CD4-positive, alpha-beta T cell treated with Interleukin-21 for 1 hour (primary cell): ENCODE measurements around the gene OTOL1.

Source experiments
- DNase-seq: peaks from one replicate; pipeline ENCODE4 v3.0.0-alpha.2; 2020

Gene OTOL1

DNA sequence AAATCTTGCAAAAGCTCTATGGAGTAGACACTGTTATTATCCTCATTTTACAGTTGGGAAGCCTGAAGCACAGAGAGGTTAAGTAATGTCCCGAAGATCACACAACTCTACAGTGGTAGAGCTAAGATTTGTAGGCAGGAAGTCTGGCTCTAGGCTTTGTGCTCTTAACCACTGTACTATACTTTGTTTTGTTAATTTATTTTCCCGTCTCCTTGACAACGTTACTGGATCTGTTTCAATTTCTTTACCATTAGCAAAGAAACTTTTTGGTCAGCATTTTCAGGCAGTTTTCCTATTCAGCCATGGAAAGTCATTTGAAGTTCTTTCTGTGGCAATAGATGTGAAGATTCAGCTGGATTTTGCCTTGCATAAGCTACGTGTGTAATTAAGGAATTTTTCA lies 51.7 kb downstream of the OTOL1 start:
- no peak for DNase-seq

DNA sequence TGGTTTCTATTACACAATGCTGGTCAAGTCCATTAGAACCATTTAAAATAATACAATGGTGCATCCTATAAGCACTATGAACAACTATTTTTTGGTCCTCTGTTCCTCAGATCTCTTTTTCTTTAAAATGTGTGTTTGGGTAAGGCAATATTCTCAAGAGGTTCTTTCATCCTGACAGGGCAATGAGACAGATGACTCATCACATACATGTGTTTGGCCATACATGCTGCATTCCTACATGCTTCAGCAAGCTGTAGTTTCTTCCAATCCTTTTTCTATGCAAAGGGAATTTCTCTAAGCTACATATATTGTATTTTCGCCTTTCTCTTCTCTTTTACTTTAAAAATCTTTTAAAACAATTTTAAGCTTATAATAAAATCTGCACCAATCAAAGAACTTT lies 52.7 kb downstream of the OTOL1 start:
- no peak for DNase-seq

DNA sequence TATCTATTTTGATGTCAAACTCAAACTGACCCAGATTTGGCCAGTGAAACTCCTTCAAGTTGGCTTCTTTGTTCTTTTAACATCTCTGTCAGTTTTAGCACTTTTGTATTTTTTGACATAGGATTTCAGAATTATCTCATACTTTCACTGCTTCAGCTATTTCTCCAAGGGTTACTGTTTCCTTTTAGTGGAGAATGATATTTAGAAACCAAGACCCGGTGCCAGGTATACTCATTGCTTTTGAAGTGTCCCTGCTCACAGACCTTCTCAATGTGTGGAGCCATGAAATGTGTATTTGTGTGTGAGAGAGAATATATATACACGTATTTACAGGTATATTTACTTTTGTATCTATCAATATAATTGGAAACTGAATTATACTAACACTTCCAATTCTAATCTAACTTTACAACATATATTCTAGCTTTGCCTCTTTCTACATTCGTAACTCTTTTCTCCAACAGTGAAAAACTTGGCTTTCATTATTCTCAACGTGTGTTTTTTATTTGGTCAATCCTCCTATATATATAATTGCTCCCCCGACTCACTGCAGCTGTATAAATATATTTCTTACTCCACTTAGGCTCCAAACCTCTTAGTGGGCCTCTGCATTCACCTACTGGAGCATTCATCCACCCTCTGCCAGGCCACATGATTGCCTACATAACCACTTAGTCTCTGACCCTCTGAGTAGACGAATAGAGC lies 54.0 kb downstream of the OTOL1 start:
- no peak for DNase-seq

DNA sequence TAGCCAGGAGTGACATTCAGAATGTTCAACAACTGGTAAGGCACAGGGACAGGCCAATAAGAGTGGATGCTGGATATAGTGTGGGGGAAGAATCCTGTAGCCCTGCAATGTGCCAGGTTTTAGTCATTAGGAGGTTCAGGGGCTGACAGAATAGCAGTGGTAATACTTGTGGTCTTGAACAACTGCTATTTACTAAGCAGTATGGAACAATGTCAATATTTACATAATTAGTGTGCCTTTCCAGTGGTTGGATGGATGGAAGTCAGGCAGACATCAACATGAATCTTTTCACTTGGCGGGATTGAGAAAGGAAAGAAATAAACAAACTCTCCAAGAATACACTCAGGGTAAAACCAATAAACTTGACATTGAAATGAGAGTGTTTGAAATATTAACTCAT lies 55.1 kb downstream of the OTOL1 start:
- no peak for DNase-seq

DNA sequence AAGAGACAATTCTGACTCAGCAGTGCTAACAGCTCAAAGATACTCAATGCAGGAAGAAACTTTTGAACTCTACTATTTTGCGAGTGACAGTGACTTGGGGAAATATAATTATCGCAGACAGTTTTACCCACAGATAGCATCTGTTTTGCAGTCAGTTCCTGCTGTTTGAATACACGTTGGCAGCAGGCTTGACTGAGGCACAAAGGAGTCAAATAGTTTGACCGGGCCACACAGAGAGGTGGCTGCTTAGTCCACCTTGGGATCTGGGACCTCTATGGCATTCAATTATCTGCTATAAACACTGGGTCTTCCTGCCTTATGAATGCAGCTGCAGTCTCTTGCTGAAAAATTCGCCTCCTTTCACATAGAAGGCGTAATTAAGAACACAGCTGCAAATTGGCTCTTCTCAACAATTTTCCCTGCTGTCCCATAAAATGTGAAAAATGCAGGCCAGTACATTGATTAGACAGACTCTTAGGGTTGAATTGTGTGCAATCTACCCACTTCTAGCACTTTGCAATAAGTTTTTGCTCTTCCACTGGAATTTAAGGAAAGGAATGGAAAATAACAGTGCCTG lies 56.5 kb downstream of the OTOL1 start:
- no peak for DNase-seq
